Measurements from ENCODE around the gene CNN1. TPM values are rescaled to one million over a fixed set of nuclear protein-coding genes. Genes with fewer than 3 reads are reported as not detected.
A peak's percentile ranks its signal among the peaks of the same experiment; 100 is the strongest.

Gene CNN1
- total and polyA plus RNA-seq, 9 of the 15 experiments (the other 6 are each of a cell fraction or from before 2014, with no cell fraction given), result 0.23 to 10.6 (median 5.2) TPM

GRCh38 chr19:11535792-11536595 lies 2.7 kb upstream of the CNN1 start (continued):
- TF ChIP-seq TEAD4 (IDR thresholded peaks at IDR 0.05; ENCODE audit: low read length) (0 out of 2 replicates have a peak, but pooled peaks have one; percentile 7), TEAD4 (CRISPR knock-in tag; IDR thresholded peaks at IDR 0.05; ENCODE audit: borderline replicate concordance) (no peak), CBX3 (IDR thresholded peaks at IDR 0.05; ENCODE audit: borderline replicate concordance in 1 of 2, low read length in 2 of 2) (peak in 1 of 2 experiments; percentile 89; a peak in 1 of 3 replicates), U2AF1 (optimal IDR thresholded peaks at IDR 0.05; ENCODE audit: low read depth, low read length) (peak; percentile 58), KHSRP (IDR thresholded peaks at IDR 0.05) (peak; percentile 63; the same call in 1 of the 2 replicates), ZBTB40 (IDR thresholded peaks at IDR 0.05) (peak; percentile 31), ZBTB40 (CRISPR knock-in tag; IDR thresholded peaks at IDR 0.05) (no peak), ZNF717 (CRISPR knock-in tag; IDR thresholded peaks at IDR 0.05) (no peak), ZBTB33 (CRISPR knock-in tag; IDR thresholded peaks at IDR 0.05) (0 out of 2 replicates have a peak, but pooled peaks have one; percentile 10), MYBL2 (IDR thresholded peaks at IDR 0.05; ENCODE audit: low read depth) (no peak), MYBL2 (CRISPR knock-in tag; IDR thresholded peaks at IDR 0.05; ENCODE audit: borderline replicate concordance) (no peak), E2F6 (IDR thresholded peaks at IDR 0.05; ENCODE audit: borderline replicate concordance in 1 of 2, extremely low read depth in 1 of 2, insufficient read depth in 1 of 2, insufficient read length in 1 of 2, low read depth in 1 of 2, low read length in 1 of 2, poor library complexity in 1 of 2, severe bottlenecking in 1 of 2) (peak in 1 of 2 experiments; percentile 65), TBL1XR1 (IDR thresholded peaks at IDR 0.05; ENCODE audit: low read length in 2 of 2) (peak in 1 of 2 experiments; percentile 84; a peak in 2 of 4 replicates), ZNF133 (CRISPR knock-in tag; IDR thresholded peaks at IDR 0.05) (no peak), FOXJ2 (tag; IDR thresholded peaks at IDR 0.05) (0 out of 2 replicates have a peak, but pooled peaks have one; percentile 52)
